A673 (cell line): ENCODE results near the gene FBXL13. TPM values are rescaled to one million over a fixed set of nuclear protein-coding genes. Genes with fewer than 3 reads are reported as not detected.
"Not testable (repeated sequence)": the region's sequence is repeated elsewhere in the genome, so short reads cannot be mapped to it uniquely, and the experiment has no call there.

ENCODE experiments used
- BruUV-seq: library from RNA; stranded (reverse); fragments of 400-500 nt; replicated peaks from 2 replicates; lab custom pipeline; 2021; lab: Mats Ljungman, UMichigan
- CTCF ChIA-PET: fragments of 300-600 bp; sonication (Branson Sonifier 250); formaldehyde crosslinking; loops from one replicate; lab custom pipeline; 2022; ENCODE audit warnings: antibody characterized with exemption; lab: Charles Lee
- POLR2A ChIA-PET: fragments of 300-600 bp; sonication (Branson Sonifier 250); formaldehyde crosslinking; loops from one replicate; lab custom pipeline; 2022; ENCODE audit warnings: antibody characterized with exemption; ENCODE audit not compliant: low non-redundant PET; lab: Charles Lee
- DNase-seq: peaks from one replicate; pipeline ENCODE4 v3.0.0-alpha.2; 2015; ENCODE audit warnings: low spot score
- H3K27ac ChIP-seq: fragments of 200-600 bp; sonication (generic); 2 replicates; pipeline ENCODE4 v1.5.1; 2016; ENCODE audit warnings: mixed run types, low read depth, mild to moderate bottlenecking, mixed read lengths, antibody characterized with exemption, low read length; ENCODE audit not compliant: poor library complexity, severe bottlenecking
- H3K27me3 ChIP-seq: fragments of 200-600 bp; sonication (generic); replicated peaks from 2 replicates; pipeline ENCODE4 v1.6.1; 2017; ENCODE audit warnings: mixed run types, low read depth, mild to moderate bottlenecking, mixed read lengths, antibody characterized with exemption, low read length; ENCODE audit not compliant: insufficient read depth, poor library complexity
- H3K36me3 ChIP-seq: fragments of 200-600 bp; sonication (generic); 2 replicates; pipeline ENCODE4 v1.6.1; 2016; ENCODE audit warnings: mixed run types, mild to moderate bottlenecking, mixed read lengths, antibody characterized with exemption, low read length; ENCODE audit not compliant: insufficient read depth, poor library complexity, severe bottlenecking
- H3K4me1 ChIP-seq: fragments of 200-600 bp; sonication (generic); 2 replicates; pipeline ENCODE4 v1.6.1; 2017; ENCODE audit warnings: mixed run types, mild to moderate bottlenecking, mixed read lengths, antibody characterized with exemption, low read length; ENCODE audit not compliant: insufficient read depth, poor library complexity, severe bottlenecking
- H3K4me3 ChIP-seq: fragments of 200-600 bp; sonication (generic); 2 replicates; pipeline ENCODE4 v1.5.1; 2016; ENCODE audit warnings: low read depth, mixed run types, mild to moderate bottlenecking, mixed read lengths, low read length; ENCODE audit not compliant: poor library complexity, severe bottlenecking
- H3K9me3 ChIP-seq: fragments of 200-600 bp; sonication (generic); 2 replicates; pipeline ENCODE4 v1.6.1; 2016; ENCODE audit warnings: mixed run types, low read depth, mild to moderate bottlenecking, mixed read lengths, antibody characterized with exemption, low read length; ENCODE audit not compliant: poor library complexity, severe bottlenecking
- EZH2 ChIP-seq: fragments of 200-600 bp; sonication (generic); IDR thresholded peaks from 2 replicates; pipeline ENCODE4 v1.6.1; 2017; ENCODE audit warnings: borderline replicate concordance, low read depth, mild to moderate bottlenecking, mixed read lengths, antibody characterized with exemption, low read length; ENCODE audit not compliant: poor library complexity, severe bottlenecking
- intact Hi-C: fragments of 100-400 bp; cut with micrococcal nuclease; formaldehyde crosslinking; loops from one replicate; pipeline ENCODE4 v1.10.0; 2022; ENCODE audit not compliant: unreplicated experiment
- total RNA-seq: library from RNA; stranded (reverse); gene quantifications from 2 replicates; pipeline ENCODE4 v1.2.3, GENCODE V29; 2021
- TF ChIP-seq, protein P1 (sequence below): fragments of 300-800, 200-600 bp; sonication (generic); conservative IDR thresholded peaks from 2 replicates; pipeline ENCODE4 v1.5.1; 2017; ENCODE audit warnings: low read depth, mild to moderate bottlenecking, antibody characterized with exemption, low read length, moderate library complexity, mixed read lengths

FBXL13 gene
- total RNA-seq, 1 experiment from 2014 or later: 0.37 TPM

DNA sequence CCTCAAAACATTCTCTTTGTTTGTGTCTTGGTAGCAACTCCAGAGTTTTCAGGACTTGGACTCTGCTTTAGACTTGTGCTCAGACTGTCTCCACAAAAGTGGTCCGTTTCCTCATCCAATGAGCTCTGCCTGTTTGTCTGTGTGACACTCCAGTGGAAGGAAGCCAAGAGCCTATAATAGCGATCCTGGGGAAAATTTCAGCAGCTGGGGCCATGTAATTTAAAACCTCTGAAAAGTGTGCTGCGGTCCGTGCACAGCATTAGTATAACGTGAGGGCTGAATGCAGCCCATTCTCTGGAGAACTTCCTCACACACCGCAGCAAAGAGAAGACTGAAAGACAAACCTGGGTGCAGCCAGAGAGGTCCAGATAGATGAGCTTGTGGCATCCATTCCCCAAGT is 161.9 kb downstream of the FBXL13 start, which contains the start of gene LRRC17:
TSS of gene LRRC17 (plus strand) at position 259 of the 400 bp plus-strand sequence. CDS start 20,914 bp downstream, outside the sequence.
- TF ChIP-seq, protein P1, sequence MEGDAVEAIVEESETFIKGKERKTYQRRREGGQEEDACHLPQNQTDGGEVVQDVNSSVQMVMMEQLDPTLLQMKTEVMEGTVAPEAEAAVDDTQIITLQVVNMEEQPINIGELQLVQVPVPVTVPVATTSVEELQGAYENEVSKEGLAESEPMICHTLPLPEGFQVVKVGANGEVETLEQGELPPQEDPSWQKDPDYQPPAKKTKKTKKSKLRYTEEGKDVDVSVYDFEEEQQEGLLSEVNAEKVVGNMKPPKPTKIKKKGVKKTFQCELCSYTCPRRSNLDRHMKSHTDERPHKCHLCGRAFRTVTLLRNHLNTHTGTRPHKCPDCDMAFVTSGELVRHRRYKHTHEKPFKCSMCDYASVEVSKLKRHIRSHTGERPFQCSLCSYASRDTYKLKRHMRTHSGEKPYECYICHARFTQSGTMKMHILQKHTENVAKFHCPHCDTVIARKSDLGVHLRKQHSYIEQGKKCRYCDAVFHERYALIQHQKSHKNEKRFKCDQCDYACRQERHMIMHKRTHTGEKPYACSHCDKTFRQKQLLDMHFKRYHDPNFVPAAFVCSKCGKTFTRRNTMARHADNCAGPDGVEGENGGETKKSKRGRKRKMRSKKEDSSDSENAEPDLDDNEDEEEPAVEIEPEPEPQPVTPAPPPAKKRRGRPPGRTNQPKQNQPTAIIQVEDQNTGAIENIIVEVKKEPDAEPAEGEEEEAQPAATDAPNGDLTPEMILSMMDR: no peak
- no peak for TF ChIP-seq EZH2
- intact Hi-C loops: loop anchor here (5.0 kb wide), 1 partner anchor 40 kb away; no protein-coding TSS in a partner anchor
- ChIA-PET POLR2A (interaction anchor here (0.6 kb wide), 1 partner anchor 25 kb away, joined by 5 read pairs; no protein-coding TSS in a partner anchor), CTCF (no interaction called here)
- H3K36me3 ChIP-seq: no peaks in the 10 kb centered on the region
- BruUV-seq: no TSS peak
- peak; percentile 95 for DNase-seq
- no peaks in the 10 kb centered on the region for H3K9me3 ChIP-seq
- H3K27ac ChIP-seq: peak within 1 kb of the TSS; percentile 52
- no peaks in the 10 kb centered on the region for H3K27me3 ChIP-seq
- H3K4me1 ChIP-seq: peaks cover 32% of the 10 kb centered on the region
- peak within 1 kb of the TSS; percentile 46 for H3K4me3 ChIP-seq

GRCh38 chr7:102908676-102909075 is 165.9 kb downstream of the FBXL13 start:
- Histone ChIP-seq H3K27ac (no peak overlapping the region), H3K4me3 (no peak overlapping the region), H3K9me3 (no peaks in the 10 kb centered on the region), H3K36me3 (no peaks in the 10 kb centered on the region), H3K27me3 (no peaks in the 10 kb centered on the region), H3K4me1 (peaks cover 10% of the 10 kb centered on the region)
- TF ChIP-seq EZH2: no peak
- TF ChIP-seq, protein P1: no peak
- no TSS peak for BruUV-seq
- CTCF ChIA-PET: no interaction called here
- DNase-seq: no peak
- POLR2A ChIA-PET: no interaction called here
- intact Hi-C loops: no loop called here

- H3K27me3 ChIP-seq, H3K4me1 ChIP-seq, POLR2A ChIA-PET, H3K36me3 ChIP-seq, BruUV-seq, H3K9me3 ChIP-seq, H3K4me3 ChIP-seq, CTCF ChIA-PET, H3K27ac ChIP-seq, intact Hi-C loops, DNase-seq: not testable (repeated sequence)
Measured at GRCh38 chr7:102903576-102903975, 171.0 kb downstream of the FBXL13 start.

DNA sequence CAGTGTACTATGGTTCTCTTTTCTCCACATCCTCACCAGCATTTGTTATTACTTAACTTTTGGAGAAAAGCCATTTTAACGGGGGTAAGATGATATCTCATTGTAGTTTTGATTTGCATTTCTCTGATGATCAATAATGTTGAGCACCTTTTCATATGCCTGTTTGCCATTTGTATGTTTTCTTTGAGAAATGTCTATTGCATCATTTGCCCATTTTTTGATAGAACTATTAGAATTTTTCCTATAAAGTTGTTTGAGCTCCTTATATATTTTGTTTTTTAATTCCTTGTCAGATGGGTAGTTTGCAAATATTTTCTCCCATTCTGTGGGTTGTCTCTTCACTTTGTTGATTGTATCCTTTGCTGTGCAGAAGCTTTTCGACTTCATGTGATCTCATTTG is 172.5 kb downstream of the FBXL13 start:
- POLR2A ChIA-PET, H3K36me3 ChIP-seq, H3K27me3 ChIP-seq, H3K9me3 ChIP-seq, H3K27ac ChIP-seq, DNase-seq, H3K4me1 ChIP-seq, H3K4me3 ChIP-seq, BruUV-seq, intact Hi-C loops: not testable (repeated sequence)
- CTCF ChIA-PET: interaction anchor here (0.6 kb wide), 1 partner anchor 144 kb away, joined by 6 read pairs; no protein-coding TSS in a partner anchor
